Lung (tissue), 12 donors: ENCODE data around the gene NAV2. TPM values are rescaled to one million over a fixed set of nuclear protein-coding genes. Genes with fewer than 3 reads are reported as not detected.
A peak's percentile ranks its signal among the peaks of the same experiment; 100 is the strongest.

ENCODE experiments used
- ATAC-seq: fragments of 200-7000 bp; cut with Tn5 transposase; one replicate; pipeline ENCODE4 v1.9.1; 2020; ENCODE audit warnings: moderate number of reproducible peaks; ENCODE audit not compliant: insufficient read depth, low FRiP score
- DNase-seq, 3 donors: peaks; one replicate each; pipeline ENCODE4 v3.0.0-alpha.2; 2013 to 2017
- H3K27ac ChIP-seq, 2 donors: one replicate each; pipeline ENCODE4 v1.5.1; 2013; ENCODE audit warnings: mild to moderate bottlenecking in 2 of 2, moderate library complexity in 2 of 2, control low read depth in 1 of 2, inconsistent platforms in 1 of 2, low read depth in 1 of 2, low read length in 1 of 2
- H3K27me3 ChIP-seq, 3 donors: one replicate each; pipeline ENCODE4 v1.5.1; 2013; ENCODE audit warnings: low read length in 2 of 3; ENCODE audit not compliant: control insufficient read depth in 3 of 3, insufficient read depth in 3 of 3
- H3K36me3 ChIP-seq, 4 donors: one replicate each; pipeline ENCODE4 v1.5.1; 2013; ENCODE audit warnings: low read length in 4 of 4, mild to moderate bottlenecking in 1 of 4, moderate library complexity in 1 of 4; ENCODE audit not compliant: control insufficient read depth in 4 of 4, insufficient read depth in 4 of 4
- H3K4me1 ChIP-seq, 5 donors: one replicate each; pipeline ENCODE4 v1.5.1; 2013; ENCODE audit warnings: low read length in 5 of 5, mild to moderate bottlenecking in 2 of 5, moderate library complexity in 1 of 5; ENCODE audit not compliant: control insufficient read depth in 5 of 5, insufficient read depth in 5 of 5
- H3K4me3 ChIP-seq: one replicate; pipeline ENCODE4 v1.5.1; 2013; ENCODE audit warnings: mild to moderate bottlenecking, control low read depth, moderate library complexity
- H3K9ac ChIP-seq, 2 donors: one replicate each; pipeline ENCODE4 v1.5.1; 2013; ENCODE audit warnings: low read length in 2 of 2, control low read depth in 1 of 2; ENCODE audit not compliant: insufficient read depth in 1 of 2
- H3K9me3 ChIP-seq, 4 donors: one replicate each; pipeline ENCODE4 v1.5.1; 2013; ENCODE audit warnings: low read length in 3 of 4, mild to moderate bottlenecking in 1 of 4, moderate library complexity in 1 of 4; ENCODE audit not compliant: control insufficient read depth in 4 of 4, insufficient read depth in 3 of 4
- CTCF ChIP-seq: IDR thresholded peaks from 2 replicates; pipeline ENCODE4 v1.5.1; 2012; ENCODE audit warnings: mild to moderate bottlenecking; ENCODE audit errors: control extremely low read depth, extremely low read depth
- WGBS, 2 donors: extraction: QIAGEN DNeasy Blood & Tissue Kit; methylation state at CpG; one replicate each; pipeline ENCODE4 v1.1.7; 2013; 5-methylcytosine and 5-hydroxymethylcytosine counted together
- polyA plus RNA-seq, 2 donors: library from polyadenylated mRNA; stranded (reverse); fragments of 200-250 nt; gene quantifications; one replicate each; pipeline ENCODE4 v1.2.1, GENCODE V29; 2013
- total RNA-seq, 2 donors: library from RNA; depleted of rRNA in 1 of 2; stranded (reverse); fragments of >200 nt in 1 of 2; gene quantifications; one replicate each; pipeline ENCODE4 v1.2.1, GENCODE V29; 2014 to 2021
- donor health status: control.
- donor health status: control.
- donor health status: Bipolar disorder and iron deficiency.
- donor health status: healthy.
- donor health status: DM: yes; HTN: yes; CAD: no.

The NAV2 gene
- total and polyA plus RNA-seq, 4 donors = 6.8 to 47.9 (median 20.2) TPM

GRCh38 chr11:20089367-20089766, 376.7 kb downstream of the NAV2 start:
- Histone ChIP-seq H3K36me3 (peaks cover 8 to 38% (median 18%) of the 10 kb centered on the region in 4 donors), H3K27ac (no peak overlapping the region)

GRCh38 chr11:20089796-20090653, 377.4 kb downstream of the NAV2 start:
- Histone ChIP-seq H3K36me3 (peaks cover 8 to 34% (median 18%) of the 10 kb centered on the region in 4 donors), H3K4me1 (peaks cover 0 to 7% (median 0%) of the 10 kb centered on the region in 5 donors), H3K4me3 (no peak overlapping the region), H3K9me3 (no peaks in the 10 kb centered on the region), H3K27ac (no peak overlapping the region), H3K27me3 (no peaks in the 10 kb centered on the region), H3K9ac (no peak overlapping the region)
- no peak for ATAC-seq
- TF ChIP-seq CTCF = no peak
- peak; percentile 49 to 60 (median 55) for DNase-seq
- WGBS, 2 donors = 48 to 51% methylated on average over 5 of the region's 5 CpGs

More at GRCh38 chr11:20089367-20089766, 376.7 kb downstream of the NAV2 start:
- Histone ChIP-seq H3K4me3 (no peak overlapping the region), H3K9me3 (no peaks in the 10 kb centered on the region), H3K9ac (no peak overlapping the region), H3K27me3 (no peaks in the 10 kb centered on the region), H3K4me1 (peaks cover 0 to 7% (median 0%) of the 10 kb centered on the region in 5 donors)
- no peak for TF ChIP-seq CTCF
- 71 to 84% methylated on average over 3 of the region's 3 CpGs for WGBS, 2 donors
- DNase-seq (no peak), ATAC-seq (no peak)

- H3K27ac ChIP-seq = no peak overlapping the region
- ATAC-seq (no peak), DNase-seq (no peak)
- no peaks in the 10 kb centered on the region for H3K9me3 ChIP-seq
- 90 to 91% methylated on average over 10 of the region's 10 CpGs for WGBS, 2 donors
- H3K4me1 ChIP-seq = peaks cover 0 to 7% (median 0%) of the 10 kb centered on the region in 5 donors
- H3K9ac ChIP-seq = no peak overlapping the region
- H3K36me3 ChIP-seq = peaks cover 9 to 36% (median 21%) of the 10 kb centered on the region in 4 donors
- H3K4me3 ChIP-seq = no peak overlapping the region
- H3K27me3 ChIP-seq = no peaks in the 10 kb centered on the region
- TF ChIP-seq CTCF = no peak
Observed at GRCh38 chr11:20090654-20091374, 378.2 kb downstream of the NAV2 start.
